ENCODE measurements around the gene LEKR1. TPM values are rescaled to one million over a fixed set of nuclear protein-coding genes. Genes with fewer than 3 reads are reported as not detected.

Gene LEKR1
- total and polyA plus RNA-seq, 9 of the 15 experiments (the other 6 are each of a cell fraction or from before 2014, with no cell fraction given) = 0.76 to 1.8 (median 1.2) TPM

GRCh38 chr3:157081626-157082210 lies 255.6 kb downstream of the LEKR1 start:
- Histone ChIP-seq H3K4me2 (ENCODE audit: insufficient read depth, low read length) (peak overlapping the region; percentile 20; the same call in 1 of the 2 replicates), H3K4me1 (replicated peaks in 1 of 2; ENCODE audit: control insufficient read depth in 2 of 2, insufficient read depth in 2 of 2, low read length in 2 of 2) (peaks cover 11 to 13% of the 10 kb centered on the region in 2 experiments; a peak in 4 of 5 replicates), H3K9ac (ENCODE audit: insufficient read depth in 1 of 2, low read depth in 2 of 2, low read length in 2 of 2) (no peak overlapping the region), H3K9me3 (replicated peaks; ENCODE audit: control insufficient read depth, insufficient read depth, low read depth, low read length) (no peaks in the 10 kb centered on the region), H2AFZ (ENCODE audit: low read depth, low read length) (peak overlapping the region; percentile 72), H3K36me3 (ENCODE audit: control insufficient read depth, insufficient read depth, low read length) (no peaks in the 10 kb centered on the region), H3K79me2 (ENCODE audit: control insufficient read depth, insufficient read depth, low read length) (no peaks in the 10 kb centered on the region), H3K27ac (ENCODE audit: extremely low read depth, low read depth, low read length) (no peak overlapping the region), H4K20me1 (replicated peaks; ENCODE audit: control insufficient read depth, insufficient read depth, low read length) (no peaks in the 10 kb centered on the region), H3K27me3 (ENCODE audit: control insufficient read depth in 2 of 2, insufficient read depth in 2 of 2, low read length in 2 of 2) (no peaks in the 10 kb centered on the region), H3K4me3 (no peak overlapping the region), H3K9me1 (ENCODE audit: control insufficient read depth, insufficient read depth, low read length) (no peaks in the 10 kb centered on the region)
- BruUV-seq (replicated peaks) = no TSS peak
- DNase-seq (ENCODE audit: extremely low read depth in 1 of 4, low spot score in 3 of 4) (peak; percentile 80 to 87 (median 86)), ATAC-seq (peak; percentile 95), FAIRE-seq (peak; percentile 86)
- in situ Hi-C loops (cut with MboI) (loop anchor here (10.0 kb wide), 1 partner anchor 397 kb away; no protein-coding TSS in a partner anchor), intact Hi-C loops (cut with micrococcal nuclease) (loop anchor here (1.0 to 10.0 kb wide), 6 partner anchors 55 to 1037 kb away; partner anchors contain the start of genes LEKR1 and TIPARP)
- 12% methylated on average over 15 of the region's 15 CpGs for WGBS (ENCODE audit: insufficient coverage, low coverage, missing lambda C conversion rate)
- ChIA-PET POLR2A (interaction anchor here (0.6 to 1.0 kb wide), 2 partner anchors 30 to 539 kb away, joined by 3 read pairs; no protein-coding TSS in a partner anchor), CTCF (ENCODE audit: low intra/inter-chr PET ratio) (interaction anchor here (0.7 to 3.1 kb wide), 5 partner anchors 54 to 930 kb away, joined by 3 to 28 read pairs (median 3); partner anchors contain the start of gene TIPARP)
- TF ChIP-seq GTF3C2 (IDR thresholded peaks at IDR 0.05; ENCODE audit: borderline replicate concordance, extremely low read depth, insufficient read length) (no peak), ATF1 (CRISPR knock-in tag; IDR thresholded peaks at IDR 0.05) (no peak), ATF1 (tag; IDR thresholded peaks at IDR 0.05) (0 out of 2 replicates have a peak, but pooled peaks have one; percentile 30), IFI16 (CRISPR knock-in tag; IDR thresholded peaks at IDR 0.05) (no peak), ZBTB7A (IDR thresholded peaks at IDR 0.05; ENCODE audit: borderline replicate concordance, control insufficient read depth, low read depth, low read length) (peak; percentile 76; the same call in 1 of the 2 replicates), ZFP1 (CRISPR knock-in tag; IDR thresholded peaks at IDR 0.05) (no peak), MITF (IDR thresholded peaks at IDR 0.05) (no peak), SRF (CRISPR knock-in tag; IDR thresholded peaks at IDR 0.05) (peak in 1 of 2 experiments; percentile 16; a peak in 1 of 4 replicates), E2F3 (CRISPR knock-in tag; IDR thresholded peaks at IDR 0.05) (peak; percentile 73; the same call in 1 of the 2 replicates), MAZ (CRISPR knock-in tag; conservative IDR thresholded peaks at IDR 0.05 in 1 of 2, IDR thresholded peaks at IDR 0.05 in 1 of 2) (peak; percentile 37 to 66; a peak in 2 of 4 replicates), CC2D1A (IDR thresholded peaks at IDR 0.05) (peak; percentile 67), SIN3B (IDR thresholded peaks at IDR 0.05; ENCODE audit: low read depth) (no peak), DEAF1 (CRISPR knock-in tag; IDR thresholded peaks at IDR 0.05) (peak; percentile 95), ZNF668 (CRISPR knock-in tag; IDR thresholded peaks at IDR 0.05) (0 out of 2 replicates have a peak, but pooled peaks have one; percentile 54), TRIM24 (IDR thresholded peaks at IDR 0.05) (peak in 1 of 2 experiments; percentile 26; a peak in 1 of 4 replicates), ZNF583 (CRISPR knock-in tag; IDR thresholded peaks at IDR 0.05) (0 out of 2 replicates have a peak, but pooled peaks have one; percentile 30)

Data from K562 (cell line).